Calu3 (cell line): ENCODE results near the gene EBLN1. TPM values are rescaled to one million over a fixed set of nuclear protein-coding genes. Genes with fewer than 3 reads are reported as not detected.
"Not testable (repeated sequence)": the region's sequence is repeated elsewhere in the genome, so short reads cannot be mapped to it uniquely, and the experiment has no call there.

Experiments
- BruUV-seq: library from RNA; stranded (reverse); fragments of 400-500 nt; replicated peaks from 2 replicates; lab custom pipeline; 2021; lab: Mats Ljungman, UMichigan
- CTCF ChIA-PET: fragments of 300-600 bp; sonication (Branson Sonifier 250); formaldehyde crosslinking; loops from one replicate; lab custom pipeline; 2022; ENCODE audit warnings: antibody characterized with exemption; lab: Charles Lee
- DNase-seq: peaks from one replicate; pipeline ENCODE4 v3.0.0; 2022
- H3K27ac Mint-ChIP-seq: one replicate; pipeline ENCODE4 v1.8.0; 2022; ENCODE audit warnings: mixed read lengths; ENCODE audit not compliant: unreplicated experiment
- H3K27me3 Mint-ChIP-seq: one replicate; pipeline ENCODE4 v1.8.0; 2022; ENCODE audit warnings: mixed read lengths; ENCODE audit not compliant: unreplicated experiment
- H3K36me3 Mint-ChIP-seq: one replicate; pipeline ENCODE4 v1.8.0; 2022; ENCODE audit warnings: mild to moderate bottlenecking, moderate library complexity, mixed read lengths; ENCODE audit not compliant: insufficient read depth, unreplicated experiment
- H3K4me1 Mint-ChIP-seq: one replicate; pipeline ENCODE4 v1.8.0; 2022; ENCODE audit warnings: mild to moderate bottlenecking, low read depth, mixed read lengths; ENCODE audit not compliant: unreplicated experiment
- H3K4me3 Mint-ChIP-seq: one replicate; pipeline ENCODE4 v1.8.0; 2022; ENCODE audit warnings: mild to moderate bottlenecking, low read depth, moderate library complexity, mixed read lengths; ENCODE audit not compliant: unreplicated experiment
- H3K9me3 Mint-ChIP-seq: one replicate; pipeline ENCODE4 v1.8.0; 2022; ENCODE audit warnings: low read depth, mixed read lengths; ENCODE audit not compliant: unreplicated experiment
- CTCF ChIP-seq: fragments of 200-600 bp; IDR thresholded peaks from one replicate; pipeline ENCODE4 v1.8.0; 2022; ENCODE audit warnings: antibody characterized with exemption; ENCODE audit not compliant: unreplicated experiment
- intact Hi-C: fragments of 100-400 bp; cut with micrococcal nuclease; formaldehyde crosslinking; loops from one replicate; pipeline ENCODE4 v1.10.0; 2022; ENCODE audit not compliant: unreplicated experiment
- total RNA-seq: library from RNA; stranded (reverse); gene quantifications from 2 replicates; pipeline ENCODE4 v1.2.3, GENCODE V29; 2022

EBLN1 gene
- total RNA-seq, 1 experiment from 2014 or later: not detected

- Mint-ChIP-seq H3K4me1 (no peaks in the 10 kb centered on the region), H3K27me3 (no peaks in the 10 kb centered on the region), H3K4me3 (no peak overlapping the region), H3K27ac (no peak overlapping the region), H3K9me3 (no peaks in the 10 kb centered on the region), H3K36me3 (no peaks in the 10 kb centered on the region)
- TF ChIP-seq CTCF: no peak
- CTCF ChIA-PET: no interaction called here
- no TSS peak for BruUV-seq
- DNase-seq: no peak
- intact Hi-C loops: no loop called here
Measured at GRCh38 chr10:22218448-22218847, 633 bp upstream of the EBLN1 start.

GRCh38 chr10:22217084-22217483 lies 731 bp downstream of the EBLN1 start:
- CTCF ChIA-PET, H3K9me3 Mint-ChIP-seq, H3K36me3 Mint-ChIP-seq, intact Hi-C loops, H3K27me3 Mint-ChIP-seq, H3K4me3 Mint-ChIP-seq, H3K27ac Mint-ChIP-seq, BruUV-seq, DNase-seq, H3K4me1 Mint-ChIP-seq: not testable (repeated sequence)

GRCh38 chr10:22210267-22210666 lies 7.5 kb downstream of the EBLN1 start:
- BruUV-seq: no TSS peak
- H3K4me1 Mint-ChIP-seq: no peaks in the 10 kb centered on the region
- H3K27ac Mint-ChIP-seq: no peak overlapping the region
- no peaks in the 10 kb centered on the region for H3K36me3 Mint-ChIP-seq
- H3K27me3 Mint-ChIP-seq: no peaks in the 10 kb centered on the region
- TF ChIP-seq CTCF: no peak
- CTCF ChIA-PET: no interaction called here
- intact Hi-C loops: no loop called here
- no peak for DNase-seq
- no peak overlapping the region for H3K4me3 Mint-ChIP-seq
- H3K9me3 Mint-ChIP-seq: no peaks in the 10 kb centered on the region

- CTCF ChIA-PET: no interaction called here
Measured at GRCh38 chr10:22193945-22194344, 23.9 kb downstream of the EBLN1 start.

More at GRCh38 chr10:22193945-22194344, 23.9 kb downstream of the EBLN1 start:
- no TSS peak for BruUV-seq
- no peaks in the 10 kb centered on the region for H3K9me3 Mint-ChIP-seq
- intact Hi-C loops: loop anchor here (2.0 kb wide), 1 partner anchor 67 kb away; no protein-coding TSS in a partner anchor
- no peaks in the 10 kb centered on the region for H3K27me3 Mint-ChIP-seq
- DNase-seq: no peak
- no peaks in the 10 kb centered on the region for H3K36me3 Mint-ChIP-seq
- no peak for TF ChIP-seq CTCF
- no peaks in the 10 kb centered on the region for H3K4me1 Mint-ChIP-seq
- H3K4me3 Mint-ChIP-seq: no peak overlapping the region
- no peak overlapping the region for H3K27ac Mint-ChIP-seq
